Activated CD4-positive, alpha-beta T cell treated with anti-CD3 and anti-CD28 coated beads, Interleukin-10, Interleukin-2, amounts not matched to agents 100 ng/mL and 50 ng/mL, durations not matched to agents 16 hours and 8 hours (primary cell): ENCODE results near the gene SLC35B1.
"Not testable (repeated sequence)": the region's sequence is repeated elsewhere in the genome, so short reads cannot be mapped to it uniquely, and the experiment has no call there.

Source experiments
- DNase-seq: peaks from one replicate; pipeline ENCODE4 v3.0.0-alpha.2; 2020

SLC35B1 gene

DNA sequence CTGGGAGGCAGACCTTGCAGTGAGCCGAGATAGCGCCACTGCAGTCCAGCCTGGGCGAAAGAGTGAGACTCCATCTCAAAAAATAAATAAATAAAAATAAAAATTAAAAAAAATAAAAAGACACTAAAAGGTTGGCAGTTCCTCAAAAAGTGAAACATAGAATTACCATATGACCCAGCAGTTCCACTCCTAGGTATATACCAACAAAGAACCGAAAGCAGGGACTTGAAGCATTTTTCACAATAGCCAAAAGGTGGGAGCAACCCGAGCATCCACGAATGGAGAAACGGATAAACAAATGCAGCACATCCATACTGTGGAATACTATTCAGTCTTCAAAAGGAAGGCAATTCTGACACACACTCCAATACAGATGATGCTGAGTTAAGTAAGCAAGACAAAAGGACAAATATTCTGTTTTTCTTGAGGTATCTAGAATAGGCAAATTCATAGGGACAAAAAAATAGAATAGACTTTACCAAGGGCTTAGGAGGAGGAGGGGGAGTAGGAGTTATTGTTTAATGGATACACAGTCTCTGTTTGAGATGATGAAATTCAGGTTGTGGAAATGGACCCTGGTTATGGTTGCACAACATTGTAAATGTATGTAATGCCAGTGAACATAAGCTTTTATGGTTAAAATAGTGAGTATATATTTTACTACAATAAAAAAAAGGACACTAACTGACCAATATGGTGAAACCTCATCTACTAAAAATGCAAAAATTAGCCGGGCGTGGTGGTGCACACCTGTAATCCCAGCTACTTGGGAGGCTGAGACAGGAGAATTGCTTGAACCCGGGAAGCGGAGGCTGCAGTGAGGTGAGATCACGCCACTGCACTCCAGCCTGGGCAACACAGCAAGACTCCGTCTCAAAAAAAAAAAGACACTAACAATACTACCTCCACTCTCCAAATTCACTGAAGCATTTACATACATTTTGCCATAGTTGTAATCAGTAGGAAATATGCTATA is 27.0 kb upstream of the SLC35B1 start:
- DNase-seq = no peak

DNA sequence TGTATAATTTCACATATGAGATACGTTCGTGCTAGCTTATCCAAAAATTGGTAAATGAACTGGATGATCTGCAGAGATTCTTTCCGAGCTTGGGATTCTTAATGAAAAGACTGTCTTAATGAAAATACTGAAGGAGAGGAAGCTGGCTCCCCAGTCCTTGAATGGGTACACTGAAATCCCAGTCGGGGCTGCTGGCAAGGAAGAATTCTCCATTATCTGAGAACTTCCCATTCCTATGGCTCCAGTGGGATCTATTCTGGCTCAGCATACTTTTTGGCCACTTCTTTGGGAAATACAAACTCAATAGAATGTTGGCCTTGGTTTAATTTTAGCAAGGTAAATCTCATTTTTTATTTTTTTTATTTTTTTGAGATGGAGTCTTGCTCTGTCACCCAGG is 23.7 kb upstream of the SLC35B1 start:
- DNase-seq = no peak

DNA sequence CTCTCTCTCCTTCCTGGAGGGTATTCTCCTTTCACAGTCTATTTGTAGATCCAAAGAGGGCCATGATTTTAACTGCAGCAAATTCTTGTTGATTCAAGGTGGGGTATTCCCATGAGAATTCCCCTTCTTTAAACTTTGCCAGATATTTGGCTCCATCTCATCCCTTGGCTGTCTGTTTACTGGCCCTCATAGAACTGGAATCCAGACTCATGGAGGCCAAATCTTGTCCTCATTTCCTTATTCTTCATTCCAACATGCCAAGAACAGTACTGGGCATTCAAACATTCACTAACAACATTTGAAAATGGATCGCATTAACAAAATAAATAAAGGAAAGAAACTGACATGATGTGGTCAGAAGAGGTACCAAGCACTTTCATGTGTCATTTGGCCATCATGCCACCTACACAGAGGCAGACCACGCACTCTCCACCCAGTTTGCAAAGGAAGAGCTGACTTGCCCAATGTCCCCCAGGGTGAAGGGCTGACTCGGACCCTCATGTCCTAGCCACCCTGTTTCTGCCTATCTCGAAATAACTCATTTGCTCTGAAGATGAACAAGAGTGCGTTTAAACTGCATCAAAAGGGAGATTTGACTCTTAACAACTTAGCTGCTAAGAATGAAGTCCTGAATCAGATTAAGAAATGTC is 23.1 kb upstream of the SLC35B1 start:
- DNase-seq = no peak

DNA sequence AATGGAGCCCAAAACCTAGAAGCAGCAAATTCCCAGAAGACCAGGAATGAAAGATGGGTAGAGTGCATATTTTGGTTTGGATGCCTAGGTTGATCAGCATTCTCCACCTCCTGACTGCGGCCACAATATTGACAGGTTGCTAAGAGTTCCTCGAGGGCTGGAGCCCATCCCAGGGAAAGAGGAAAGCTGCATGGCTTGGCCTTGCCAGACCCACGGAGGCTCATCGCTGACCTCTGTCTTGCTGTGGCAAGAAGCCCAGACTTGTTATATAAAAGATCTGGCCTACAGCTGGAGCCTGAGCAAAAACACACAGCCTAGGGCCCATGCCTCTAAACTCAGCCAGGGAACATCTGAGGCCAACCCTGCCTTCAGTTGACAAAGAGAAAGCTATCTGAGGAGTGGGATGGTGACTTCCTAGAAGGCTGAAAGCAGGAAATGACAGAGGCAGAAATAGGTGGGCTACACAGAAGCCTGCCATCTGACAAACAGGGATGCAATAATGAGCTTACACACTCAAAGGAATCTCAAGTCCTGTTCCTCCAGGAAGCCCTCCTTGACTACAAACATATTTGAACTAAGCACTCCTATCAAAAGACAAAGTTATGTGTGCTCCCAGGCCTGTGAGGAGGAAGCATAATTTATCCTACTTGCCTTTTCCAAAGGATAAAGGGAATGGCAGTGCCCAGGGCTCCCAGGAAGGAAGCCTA is 22.5 kb upstream of the SLC35B1 start:
- no peak for DNase-seq

DNA sequence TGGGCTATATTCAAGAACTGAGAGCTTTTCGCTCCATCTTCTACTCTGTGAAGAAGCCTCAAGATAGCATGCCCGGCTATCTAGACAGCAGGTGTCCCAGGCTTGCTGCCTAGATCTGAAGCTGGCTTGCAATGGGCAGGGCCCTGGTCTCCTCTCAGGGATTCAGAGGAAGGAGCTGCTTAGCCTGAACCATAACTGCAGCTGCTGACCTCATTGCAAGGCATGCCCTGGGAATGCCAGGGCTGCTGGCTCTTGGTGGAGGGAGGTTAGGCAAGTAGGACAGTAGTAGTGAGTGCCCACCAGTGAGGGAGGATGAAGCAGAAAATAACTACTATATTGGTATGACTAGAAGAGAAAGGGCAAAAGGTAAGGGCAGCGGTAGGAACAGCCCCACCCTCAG is 21.3 kb upstream of the SLC35B1 start:
- DNase-seq = no peak

DNA sequence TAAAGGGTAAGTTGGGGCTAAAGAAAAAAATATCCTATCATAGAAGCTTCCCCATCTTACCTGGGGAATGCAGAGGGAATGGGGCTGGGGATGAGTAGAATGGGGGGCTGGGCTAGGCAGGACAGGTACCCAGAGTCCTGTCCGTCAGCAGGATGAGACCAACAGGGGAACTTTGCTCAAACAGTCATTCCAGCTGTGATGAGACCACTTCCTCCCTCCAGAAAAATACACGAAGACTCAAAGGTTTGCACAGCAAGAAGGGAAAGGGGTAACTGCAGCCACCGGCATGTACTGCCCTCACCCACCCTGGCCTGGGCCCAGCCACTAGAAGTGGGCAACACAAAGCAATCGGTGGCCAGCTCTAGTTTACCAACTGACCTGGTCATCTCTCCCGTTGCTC is 20.7 kb upstream of the SLC35B1 start:
- no peak for DNase-seq

DNA sequence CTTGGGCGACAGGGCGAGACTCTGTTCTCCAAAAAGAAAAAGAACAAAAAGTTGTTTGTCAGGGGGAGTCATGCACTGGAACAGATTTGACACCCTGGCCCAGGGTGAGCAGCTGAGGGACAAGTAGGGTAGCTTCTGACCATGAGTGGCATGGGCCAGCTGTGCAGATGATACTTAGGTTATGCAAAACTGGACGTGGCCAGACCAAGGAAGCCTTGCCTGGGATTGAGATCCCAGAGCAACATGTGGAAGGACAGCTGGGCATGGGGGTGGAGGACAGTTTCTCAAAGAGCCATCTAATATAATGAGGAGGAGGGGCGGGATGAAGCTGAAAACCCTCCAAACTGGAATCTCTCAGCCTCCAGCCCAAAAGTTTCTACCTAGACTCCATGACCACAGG is 19.6 kb upstream of the SLC35B1 start:
- DNase-seq = no peak

DNA sequence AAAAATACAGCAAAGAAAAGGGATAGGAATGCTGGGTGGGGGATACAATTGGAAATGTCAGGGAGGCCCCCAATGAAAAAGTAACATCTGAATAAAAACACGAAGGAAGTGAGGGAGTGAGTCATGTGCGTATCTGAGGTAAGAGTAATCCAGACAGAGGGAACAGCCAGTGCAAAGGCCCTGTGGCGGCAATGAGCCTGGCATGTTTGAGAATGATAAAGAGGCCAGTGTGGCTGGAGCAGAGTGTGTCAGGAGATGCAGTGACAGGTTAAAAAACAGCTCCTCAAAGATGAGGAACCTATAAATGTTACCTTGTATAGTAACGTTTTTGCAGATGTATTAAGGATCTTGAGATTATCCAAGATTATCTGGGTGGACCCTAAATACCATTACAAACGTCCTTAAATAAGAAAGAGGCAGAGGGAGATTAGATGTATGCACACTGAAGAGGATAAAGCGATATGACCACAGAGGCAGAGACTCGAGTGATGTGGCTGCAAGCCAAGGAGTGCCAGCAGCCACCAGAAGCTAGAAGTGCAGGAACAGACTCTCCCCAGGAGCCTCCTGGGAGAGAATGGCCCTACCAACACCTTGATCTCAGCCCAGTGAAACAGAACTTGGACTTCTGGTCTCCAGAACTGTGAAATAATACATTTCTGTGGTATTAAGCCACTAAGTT is 17.8 kb upstream of the SLC35B1 start:
- DNase-seq = no peak

DNA sequence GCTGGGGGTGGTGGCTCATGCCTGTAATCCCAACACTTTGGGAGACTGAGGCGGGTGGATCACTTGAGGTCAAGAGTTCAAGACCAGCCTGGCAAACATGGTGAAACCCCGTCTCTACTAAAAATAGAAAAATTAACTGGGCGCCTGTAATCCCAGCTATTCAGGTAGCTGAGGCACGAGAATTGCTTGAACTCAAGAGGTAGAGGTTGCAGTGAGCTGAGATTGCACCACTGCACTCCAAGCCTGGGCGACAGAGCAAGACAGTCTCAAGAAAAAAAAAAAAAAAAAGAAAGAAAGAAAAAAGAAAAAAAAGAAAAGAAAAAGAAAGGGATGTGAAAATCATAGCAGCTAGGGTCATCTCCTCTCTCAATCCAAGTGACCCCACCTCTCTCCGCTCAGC is 16.8 kb upstream of the SLC35B1 start:
- DNase-seq = not testable (repeated sequence)

DNA sequence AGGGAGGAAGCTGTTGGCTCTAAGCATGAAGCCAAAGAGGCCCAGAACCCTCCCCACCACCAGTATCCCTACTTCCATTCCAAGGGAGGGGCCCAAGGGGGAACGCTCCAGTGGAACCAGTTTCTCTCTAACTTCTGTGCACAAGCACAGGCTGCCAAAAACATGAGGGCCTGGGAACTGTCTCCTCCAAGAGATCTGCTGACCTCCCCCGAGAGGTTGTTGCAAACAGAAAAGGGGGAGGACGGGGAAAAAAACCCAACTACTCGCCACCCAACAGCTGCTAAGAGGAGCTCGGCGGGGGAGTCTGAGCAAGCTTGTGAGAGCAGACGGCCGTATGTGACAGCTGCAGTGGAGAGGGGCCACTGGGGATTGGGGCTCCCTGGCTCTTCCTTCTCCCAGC is 15.7 kb upstream of the SLC35B1 start:
- DNase-seq = no peak

DNA sequence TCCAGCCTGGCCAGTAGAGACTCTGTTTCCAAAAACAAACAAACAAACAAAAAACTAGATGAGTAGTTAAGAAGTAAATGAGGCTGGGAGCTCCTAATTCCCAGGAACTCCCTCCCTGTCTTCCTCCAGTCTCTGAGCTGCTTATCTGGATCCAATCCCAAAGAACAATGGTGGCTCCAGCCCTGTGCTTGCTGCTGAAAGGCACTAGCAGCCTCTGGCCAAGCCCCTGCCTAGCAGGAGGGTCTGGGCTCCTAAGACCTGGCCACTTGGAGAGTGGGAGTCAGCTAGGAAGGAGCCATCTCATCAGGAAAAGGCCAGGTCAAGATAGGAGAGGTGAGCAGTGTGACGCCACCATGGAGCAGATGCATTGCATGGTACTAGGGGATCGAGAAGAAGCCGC is 14.3 kb upstream of the SLC35B1 start:
- no peak for DNase-seq

DNA sequence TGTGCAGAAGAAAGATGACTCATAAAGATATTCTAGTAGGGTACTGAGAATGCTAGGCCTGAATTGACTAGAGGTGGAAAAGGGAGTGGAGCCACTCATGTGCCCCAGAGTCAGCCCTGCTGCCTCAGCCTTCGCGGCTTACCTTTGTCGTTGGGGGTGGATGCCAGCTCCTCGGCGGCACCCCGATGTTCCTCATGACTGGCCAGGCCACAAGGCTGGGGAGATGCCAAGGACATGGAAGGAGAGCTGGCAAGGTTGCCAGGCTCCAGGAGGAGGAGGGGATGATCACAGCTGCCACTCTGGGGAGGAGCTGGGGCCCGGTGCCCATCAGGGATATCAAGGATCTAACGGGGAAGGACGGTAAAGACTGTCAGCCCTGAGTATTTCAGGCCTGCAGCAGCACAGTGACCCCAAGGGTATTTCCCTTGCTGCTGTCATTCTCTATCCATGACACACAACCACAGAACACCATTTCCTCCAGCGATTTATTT is 9.7 kb upstream of the SLC35B1 start:
- peak; percentile 80 for DNase-seq

DNA sequence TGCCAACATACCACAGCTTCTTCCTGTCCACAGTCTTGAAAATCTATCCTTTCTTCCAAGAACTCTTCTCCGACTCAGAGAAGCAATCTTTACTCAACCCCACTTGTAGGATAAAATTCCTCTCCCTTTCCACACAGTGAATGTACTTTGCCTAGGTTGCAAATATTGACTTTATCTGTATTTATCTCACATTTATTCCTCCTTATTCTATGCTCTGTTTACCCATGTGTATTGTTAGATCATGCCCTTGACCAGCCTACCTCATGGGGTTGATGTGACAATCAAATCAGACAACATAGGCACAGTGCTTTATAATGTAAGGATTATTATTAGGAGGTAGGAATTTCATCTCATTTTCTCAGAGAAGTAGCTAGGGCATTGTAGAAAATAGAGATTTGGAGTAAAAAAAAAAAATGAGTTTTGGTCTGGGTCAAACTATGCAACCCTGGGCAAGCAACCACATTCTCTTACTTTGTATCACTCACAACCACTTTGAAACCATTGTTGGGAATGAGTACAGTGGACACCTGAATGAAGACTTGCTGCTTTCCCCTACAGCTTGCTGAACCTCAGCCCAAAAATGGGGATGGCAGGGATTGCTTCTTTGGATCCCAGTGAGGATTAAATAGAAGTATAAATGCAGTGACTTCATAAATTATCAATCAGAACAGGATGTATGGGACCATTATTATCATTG is 9.1 kb upstream of the SLC35B1 start:
- DNase-seq = peak; percentile 50

DNA sequence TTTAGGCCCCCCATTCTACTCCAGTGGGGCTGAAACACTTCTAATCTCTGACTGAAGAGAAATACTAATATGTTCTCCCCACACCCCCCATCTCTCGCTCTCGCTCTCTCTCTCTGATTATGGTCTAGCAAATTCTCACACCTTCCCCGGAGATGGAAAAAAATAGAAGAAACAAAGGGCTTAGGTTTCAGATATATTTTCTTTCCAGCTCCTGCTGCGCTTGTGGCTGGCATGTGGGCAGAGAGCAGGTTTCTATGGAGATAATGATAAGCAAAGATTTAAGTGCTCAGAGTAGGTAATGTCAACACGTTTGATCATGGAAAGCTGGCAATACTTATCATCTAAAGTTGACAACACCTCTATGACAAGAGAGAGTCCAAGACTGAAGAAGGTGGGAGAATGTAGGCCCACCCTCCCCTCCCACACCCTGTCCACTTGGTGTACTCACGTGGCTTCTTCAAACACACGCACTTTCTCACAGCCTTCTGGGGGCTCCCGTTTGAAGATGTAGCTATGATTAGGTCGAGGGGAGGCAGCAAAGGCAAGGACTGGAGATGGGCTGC is 8.0 kb upstream of the SLC35B1 start:
- DNase-seq = peak; percentile 69

DNA sequence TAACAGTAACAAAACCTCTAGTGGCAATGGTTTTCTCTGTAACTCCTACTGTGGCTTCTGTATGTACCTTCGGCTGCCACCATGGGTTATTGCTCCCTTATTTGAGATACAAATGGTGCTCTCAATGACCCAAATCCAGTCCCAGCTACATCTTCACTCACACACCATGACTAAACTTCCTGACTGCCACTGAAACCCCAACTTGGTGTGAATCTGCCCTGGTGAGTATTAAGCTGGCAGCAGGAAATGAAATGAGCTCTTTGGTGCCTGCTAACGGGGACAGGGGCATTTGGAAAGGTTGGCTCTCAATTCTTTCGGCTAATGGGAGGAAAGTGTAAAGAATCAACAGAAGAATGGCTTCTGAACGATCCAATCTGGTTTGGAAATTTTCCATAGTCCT is 7.5 kb upstream of the SLC35B1 start:
- DNase-seq = peak; percentile 83

DNA sequence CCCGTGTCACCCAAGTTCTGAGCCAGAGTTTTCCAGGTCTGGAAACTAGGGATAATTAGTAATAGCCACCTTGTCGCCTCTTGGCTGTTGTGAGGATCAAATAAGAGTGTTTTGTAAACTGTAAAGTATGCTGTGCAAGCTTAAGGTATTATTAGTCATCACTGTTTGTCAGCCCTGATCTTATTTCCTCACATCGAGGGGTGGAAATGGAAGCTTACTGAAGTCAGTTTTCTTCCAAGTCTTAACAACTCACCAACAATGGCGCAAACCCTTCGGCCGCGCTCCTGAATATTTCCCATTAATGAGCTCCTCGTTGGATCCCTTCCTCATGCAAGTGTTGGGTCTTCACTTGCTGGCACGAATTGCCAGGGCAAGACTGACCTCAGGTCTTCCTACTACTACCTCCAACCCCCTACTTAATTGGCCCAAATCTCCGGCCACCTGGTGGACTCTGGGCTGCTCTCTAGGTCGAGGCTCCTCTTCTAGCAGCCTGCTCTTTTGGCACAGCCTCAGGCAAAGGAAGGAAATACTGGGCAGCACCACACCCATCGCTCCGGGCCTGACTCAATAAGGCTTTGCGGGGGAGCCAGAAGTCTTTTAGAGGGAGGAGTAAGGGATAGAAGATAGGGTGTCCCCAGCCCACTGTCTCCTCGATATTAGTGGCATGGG is 885 bp upstream of the SLC35B1 start:
- no peak for DNase-seq

DNA sequence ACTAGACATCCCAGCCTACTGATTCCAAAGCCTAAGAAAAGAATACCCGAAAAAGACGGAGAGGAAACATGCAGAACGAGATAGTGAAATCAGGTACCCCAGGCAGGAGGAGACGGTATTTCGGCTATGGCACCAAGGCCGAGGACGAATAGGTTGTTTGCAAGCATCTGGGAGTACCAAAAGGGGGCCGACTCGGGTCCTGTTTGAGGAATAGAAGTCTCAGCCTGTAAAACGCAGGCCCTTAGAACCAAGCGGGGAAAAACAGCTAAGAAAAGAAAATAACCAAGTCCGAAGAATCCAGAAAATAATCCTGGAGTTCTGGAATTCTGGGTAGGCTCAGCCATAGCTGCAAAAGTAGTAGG is 537 bp downstream of the SLC35B1 start:
- DNase-seq = no peak

DNA sequence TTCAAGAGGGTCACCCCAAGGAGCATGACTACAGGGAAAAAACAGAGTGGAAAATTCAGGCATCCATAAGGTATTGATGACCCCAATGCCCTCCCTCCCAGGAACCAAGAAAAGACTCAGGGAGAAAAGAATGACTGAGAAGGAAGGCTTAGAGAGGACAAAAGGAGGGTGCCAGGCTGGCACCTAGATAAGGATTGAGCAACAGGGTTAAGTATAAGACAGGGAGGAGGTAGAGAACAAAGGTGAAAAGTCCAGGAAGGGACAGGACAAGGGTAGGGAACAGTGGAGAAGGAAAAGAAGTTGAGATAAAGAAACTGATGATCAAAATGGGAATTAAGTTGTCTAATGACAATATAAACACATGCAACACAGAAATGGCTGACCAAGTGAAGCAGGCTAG is 2.5 kb downstream of the SLC35B1 start:
- DNase-seq = no peak

DNA sequence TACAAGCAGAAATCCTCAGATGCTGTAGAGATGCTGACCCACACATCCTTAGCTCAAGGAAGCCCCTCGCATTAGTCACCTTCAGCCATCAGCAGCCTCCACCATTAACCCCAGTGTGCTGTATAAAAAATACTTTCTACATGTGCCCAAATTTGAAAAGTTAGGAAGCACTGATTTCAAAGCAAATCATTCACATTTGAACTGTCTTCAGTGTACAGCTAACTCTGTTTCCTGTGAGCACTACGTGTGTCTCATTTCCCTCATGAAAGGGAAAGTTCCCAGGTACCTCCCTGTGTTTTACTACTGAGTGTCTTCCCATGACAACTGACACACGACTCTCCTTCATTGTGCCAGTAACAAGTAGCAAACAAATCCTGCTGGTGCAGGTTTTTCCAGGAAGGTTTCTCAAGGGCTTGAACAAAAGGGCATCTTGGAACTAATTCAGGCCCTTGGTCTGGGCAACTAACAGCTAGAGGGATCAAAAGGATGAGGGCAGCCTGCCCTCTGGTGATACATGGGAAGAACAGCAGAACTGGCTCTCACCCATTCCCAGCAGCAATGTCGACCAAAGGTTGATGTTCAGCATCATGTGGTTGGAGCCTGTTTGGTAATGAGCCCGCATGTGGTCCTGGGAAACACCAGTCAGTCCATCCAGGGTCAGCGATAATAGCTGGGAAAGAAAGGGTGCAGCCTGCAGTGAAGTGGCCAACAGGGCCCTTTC is 4.0 kb downstream of the SLC35B1 start:
- peak; percentile 43 for DNase-seq

DNA sequence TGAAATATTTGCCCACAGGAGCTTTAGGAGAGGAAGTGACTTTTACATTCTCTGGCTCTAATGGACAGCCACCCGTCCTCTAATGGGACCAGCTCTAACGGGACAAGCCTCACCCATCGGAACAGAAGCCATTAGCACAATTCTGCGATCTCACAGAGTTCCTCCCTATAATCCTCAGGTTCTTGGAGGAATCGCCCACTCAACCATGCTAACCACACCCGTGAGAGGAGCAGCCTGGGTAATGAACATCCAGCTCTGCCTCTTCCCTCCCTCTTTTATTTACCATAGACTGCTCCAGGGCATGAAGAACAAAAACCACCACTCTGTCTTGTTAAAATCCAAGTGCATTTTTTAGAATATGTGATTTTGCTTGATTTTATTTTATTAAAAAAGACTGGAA is 6.8 kb downstream of the SLC35B1 start:
- no peak for DNase-seq
